Parathyroid adenoma (tissue), 2 donors: ENCODE data around the gene DUSP15.

Experiments used
- H2AFZ ChIP-seq: fragments of 300-600 bp; sonication (generic); one replicate; pipeline ENCODE4 v1.7.0; 2017; ENCODE audit warnings: antibody characterized with exemption, mild to moderate bottlenecking
- H3K27ac ChIP-seq: fragments of 300-600 bp; sonication (generic); one replicate; pipeline ENCODE4 v1.7.0; 2017
- H3K27me3 ChIP-seq: fragments of 300-600 bp; sonication (generic); one replicate; pipeline ENCODE4 v1.7.0; 2017; ENCODE audit warnings: low read length; ENCODE audit not compliant: control insufficient read depth, insufficient read depth
- H3K36me3 ChIP-seq: fragments of 300-600 bp; sonication (generic); one replicate; pipeline ENCODE4 v1.7.0; 2017; ENCODE audit warnings: low read length; ENCODE audit not compliant: control insufficient read depth, insufficient read depth
- H3K4me1 ChIP-seq: fragments of 300-600 bp; sonication (generic); one replicate; pipeline ENCODE4 v1.7.0; 2017; ENCODE audit warnings: control low read depth
- H3K4me2 ChIP-seq: fragments of 300-600 bp; sonication (generic); one replicate; pipeline ENCODE4 v1.7.0; 2017; ENCODE audit warnings: low read length
- H3K4me3 ChIP-seq: fragments of 300-600 bp; sonication (generic); one replicate; pipeline ENCODE4 v1.7.0; 2017; ENCODE audit warnings: low read depth, low read length
- H3K79me2 ChIP-seq: fragments of 300-600 bp; sonication (generic); one replicate; pipeline ENCODE4 v1.7.0; 2017; ENCODE audit warnings: control low read depth
- H3K9ac ChIP-seq: fragments of 300-600 bp; sonication (generic); one replicate; pipeline ENCODE4 v1.7.0; 2017; ENCODE audit warnings: mild to moderate bottlenecking
- H3K9me3 ChIP-seq: fragments of 300-600 bp; sonication (generic); one replicate; pipeline ENCODE4 v1.7.0; 2017; ENCODE audit warnings: low read length; ENCODE audit not compliant: control insufficient read depth
- TF ChIP-seq, protein P1 (sequence below): fragments of 300-600 bp; sonication (generic); IDR thresholded peaks from one replicate; pipeline ENCODE4 v1.7.0; 2017; ENCODE audit warnings: antibody characterized with exemption, mild to moderate bottlenecking
- donor health status: primary hyperparathyroidism.

The DUSP15 gene

GRCh38 chr20:31915491-31916280 lies 45.4 kb upstream of the DUSP15 start:
- Histone ChIP-seq H3K36me3 (no peaks in the 10 kb centered on the region), H3K9ac (no peak overlapping the region), H3K9me3 (no peaks in the 10 kb centered on the region), H3K27me3 (no peaks in the 10 kb centered on the region), H3K4me2 (no peak overlapping the region), H3K4me1 (peaks cover 51% of the 10 kb centered on the region), H3K27ac (peak overlapping the region; percentile 97), H3K4me3 (no peak overlapping the region), H2AFZ (peak overlapping the region; percentile 71), H3K79me2 (no peaks in the 10 kb centered on the region)
- TF ChIP-seq, protein P1, sequence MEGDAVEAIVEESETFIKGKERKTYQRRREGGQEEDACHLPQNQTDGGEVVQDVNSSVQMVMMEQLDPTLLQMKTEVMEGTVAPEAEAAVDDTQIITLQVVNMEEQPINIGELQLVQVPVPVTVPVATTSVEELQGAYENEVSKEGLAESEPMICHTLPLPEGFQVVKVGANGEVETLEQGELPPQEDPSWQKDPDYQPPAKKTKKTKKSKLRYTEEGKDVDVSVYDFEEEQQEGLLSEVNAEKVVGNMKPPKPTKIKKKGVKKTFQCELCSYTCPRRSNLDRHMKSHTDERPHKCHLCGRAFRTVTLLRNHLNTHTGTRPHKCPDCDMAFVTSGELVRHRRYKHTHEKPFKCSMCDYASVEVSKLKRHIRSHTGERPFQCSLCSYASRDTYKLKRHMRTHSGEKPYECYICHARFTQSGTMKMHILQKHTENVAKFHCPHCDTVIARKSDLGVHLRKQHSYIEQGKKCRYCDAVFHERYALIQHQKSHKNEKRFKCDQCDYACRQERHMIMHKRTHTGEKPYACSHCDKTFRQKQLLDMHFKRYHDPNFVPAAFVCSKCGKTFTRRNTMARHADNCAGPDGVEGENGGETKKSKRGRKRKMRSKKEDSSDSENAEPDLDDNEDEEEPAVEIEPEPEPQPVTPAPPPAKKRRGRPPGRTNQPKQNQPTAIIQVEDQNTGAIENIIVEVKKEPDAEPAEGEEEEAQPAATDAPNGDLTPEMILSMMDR = no peak

GRCh38 chr20:31914170-31914569 lies 43.8 kb upstream of the DUSP15 start:
- Histone ChIP-seq H3K4me2 (no peak overlapping the region), H3K9ac (no peak overlapping the region), H3K79me2 (no peaks in the 10 kb centered on the region), H2AFZ (no peak overlapping the region), H3K27ac (peak overlapping the region; percentile 97), H3K9me3 (no peaks in the 10 kb centered on the region), H3K36me3 (no peaks in the 10 kb centered on the region), H3K4me1 (peaks cover 36% of the 10 kb centered on the region), H3K4me3 (no peak overlapping the region), H3K27me3 (no peaks in the 10 kb centered on the region)
- TF ChIP-seq, protein P1 = no peak

GRCh38 chr20:31913431-31914157 lies 43.3 kb upstream of the DUSP15 start:
- H3K9ac ChIP-seq = no peak overlapping the region
- no peak overlapping the region for H3K27ac ChIP-seq
- no peaks in the 10 kb centered on the region for H3K36me3 ChIP-seq
- H2AFZ ChIP-seq = no peak overlapping the region
- no peaks in the 10 kb centered on the region for H3K27me3 ChIP-seq
- H3K4me3 ChIP-seq = no peak overlapping the region
- TF ChIP-seq, protein P1 = no peak
- H3K79me2 ChIP-seq = no peaks in the 10 kb centered on the region
- no peak overlapping the region for H3K4me2 ChIP-seq
- no peaks in the 10 kb centered on the region for H3K9me3 ChIP-seq
- peaks cover 31% of the 10 kb centered on the region for H3K4me1 ChIP-seq

DNA sequence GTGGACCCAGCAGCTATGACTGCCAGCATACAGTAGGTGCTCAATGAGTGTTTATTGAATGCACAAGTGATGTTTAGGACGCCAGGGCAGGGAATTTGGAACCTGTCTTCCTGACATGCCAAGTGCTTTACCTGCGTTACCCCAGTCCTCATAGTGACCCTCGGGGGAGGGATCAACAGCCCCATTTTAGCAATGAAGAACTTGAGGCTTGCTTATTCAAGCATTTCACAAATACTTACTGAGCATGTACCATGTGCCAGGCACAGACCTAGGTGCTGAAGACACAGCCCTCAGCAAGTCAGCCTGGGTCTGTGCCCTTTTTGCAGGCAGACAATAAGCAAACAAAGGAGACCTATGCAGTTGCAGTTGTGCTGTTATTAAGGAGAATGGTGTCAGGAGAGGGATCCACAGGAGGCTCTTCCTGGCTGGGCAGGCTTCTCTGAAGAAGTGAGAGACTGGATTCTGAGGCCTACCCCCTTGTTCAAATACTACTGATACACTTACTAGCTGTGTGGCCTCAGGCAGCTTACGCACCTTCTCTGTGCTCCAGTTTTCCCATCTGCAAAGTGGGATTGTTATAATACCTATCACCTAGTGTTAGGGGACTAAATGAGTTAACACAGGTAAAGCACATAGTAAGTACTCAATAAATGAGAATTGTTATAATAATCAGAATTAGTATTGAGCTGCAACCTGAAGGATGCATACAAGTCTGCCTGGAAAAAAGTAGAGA lies 39.9 kb upstream of the DUSP15 start:
- Histone ChIP-seq H3K4me2 (no peak overlapping the region), H3K4me3 (no peak overlapping the region), H3K9me3 (no peaks in the 10 kb centered on the region), H3K36me3 (no peaks in the 10 kb centered on the region), H3K79me2 (no peaks in the 10 kb centered on the region), H3K9ac (no peak overlapping the region), H3K27me3 (no peaks in the 10 kb centered on the region), H3K4me1 (peaks cover 2% of the 10 kb centered on the region), H3K27ac (no peak overlapping the region), H2AFZ (no peak overlapping the region)
- TF ChIP-seq, protein P1 = no peak
